ENCODE results near the gene PA2G4. TPM values are rescaled to one million over a fixed set of nuclear protein-coding genes. Genes with fewer than 3 reads are reported as not detected.

Gene PA2G4
- total RNA-seq, 1 donor from 2014 or later, result 130 TPM

DNA sequence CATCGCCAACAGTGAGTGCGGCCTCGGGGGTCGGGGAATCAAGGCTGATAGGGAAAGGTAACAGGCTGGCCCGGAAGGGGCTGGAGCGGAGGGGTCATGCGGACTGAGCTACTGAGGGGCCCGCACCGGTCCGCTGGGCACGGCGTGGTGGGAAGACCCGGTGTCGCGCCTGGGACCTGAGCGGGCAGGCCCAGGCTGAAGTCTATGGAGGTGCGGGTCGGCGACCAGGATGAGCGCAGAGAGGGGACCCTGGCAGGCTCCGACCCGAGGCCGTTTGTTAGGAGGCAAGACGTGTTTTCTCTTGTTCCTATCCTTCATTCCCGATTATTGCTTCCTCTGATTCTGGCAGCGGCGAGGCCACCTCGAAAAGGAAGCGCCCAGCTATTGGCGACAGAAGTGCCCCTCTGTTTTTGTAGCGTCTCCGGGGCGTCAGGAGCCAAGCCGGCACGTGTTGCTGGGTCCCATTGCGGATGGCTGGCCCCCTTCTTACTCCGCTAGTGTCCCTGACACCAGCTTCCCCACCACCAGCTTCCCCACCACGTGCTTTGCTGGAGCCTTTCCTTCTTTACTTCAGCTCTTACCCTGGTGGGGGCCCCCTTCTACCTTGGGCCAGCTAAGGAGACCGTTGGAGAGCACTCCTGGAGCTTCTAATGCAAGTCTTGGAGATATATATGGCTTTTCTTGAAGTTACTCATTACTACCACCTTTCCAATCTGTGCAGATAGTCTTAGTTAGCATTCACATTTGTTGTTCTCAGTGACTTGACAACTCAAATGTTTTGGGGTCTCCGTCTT lies 653 bp downstream of the PA2G4 start:
- Mint-ChIP-seq H3K27me3 (ENCODE audit: low read depth, unreplicated experiment) (no peaks in the 10 kb centered on the region), H3K27ac (ENCODE audit: unreplicated experiment) (peak overlapping the region; percentile 95), H3K4me1 (ENCODE audit: low read depth, unreplicated experiment) (peaks cover 12% of the 10 kb centered on the region), H3K4me3 (ENCODE audit: unreplicated experiment) (peak overlapping the region; percentile 99), H3K9me3 (ENCODE audit: unreplicated experiment) (no peaks in the 10 kb centered on the region), H3K36me3 (ENCODE audit: low read depth, unreplicated experiment) (peaks cover 10% of the 10 kb centered on the region)
- H3K27me3 ChIP-seq (ENCODE audit: insufficient read depth, low read length), result no peaks in the 10 kb centered on the region
- no peaks in the 10 kb centered on the region for H3K4me1 ChIP-seq (ENCODE audit: insufficient read depth, low read length)
- FAIRE-seq (no peak), DNase-seq (ENCODE audit: low read depth) (no peak)
- H3K4me3 ChIP-seq (ENCODE audit: insufficient read depth, low read depth, low read length), result peak overlapping the region; percentile 90
- peaks cover 18% of the 10 kb centered on the region for H3K36me3 ChIP-seq (ENCODE audit: insufficient read depth, low read length)
- H3K27ac ChIP-seq (ENCODE audit: low read depth, low read length), result peak overlapping the region; percentile 85
- peaks cover 43% of the 10 kb centered on the region for H3K79me2 ChIP-seq (ENCODE audit: insufficient read depth, low read length)
- peak overlapping the region; percentile 99 for H3K9ac ChIP-seq (ENCODE audit: low read length)
- TF ChIP-seq, protein P1, sequence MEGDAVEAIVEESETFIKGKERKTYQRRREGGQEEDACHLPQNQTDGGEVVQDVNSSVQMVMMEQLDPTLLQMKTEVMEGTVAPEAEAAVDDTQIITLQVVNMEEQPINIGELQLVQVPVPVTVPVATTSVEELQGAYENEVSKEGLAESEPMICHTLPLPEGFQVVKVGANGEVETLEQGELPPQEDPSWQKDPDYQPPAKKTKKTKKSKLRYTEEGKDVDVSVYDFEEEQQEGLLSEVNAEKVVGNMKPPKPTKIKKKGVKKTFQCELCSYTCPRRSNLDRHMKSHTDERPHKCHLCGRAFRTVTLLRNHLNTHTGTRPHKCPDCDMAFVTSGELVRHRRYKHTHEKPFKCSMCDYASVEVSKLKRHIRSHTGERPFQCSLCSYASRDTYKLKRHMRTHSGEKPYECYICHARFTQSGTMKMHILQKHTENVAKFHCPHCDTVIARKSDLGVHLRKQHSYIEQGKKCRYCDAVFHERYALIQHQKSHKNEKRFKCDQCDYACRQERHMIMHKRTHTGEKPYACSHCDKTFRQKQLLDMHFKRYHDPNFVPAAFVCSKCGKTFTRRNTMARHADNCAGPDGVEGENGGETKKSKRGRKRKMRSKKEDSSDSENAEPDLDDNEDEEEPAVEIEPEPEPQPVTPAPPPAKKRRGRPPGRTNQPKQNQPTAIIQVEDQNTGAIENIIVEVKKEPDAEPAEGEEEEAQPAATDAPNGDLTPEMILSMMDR (IDR thresholded peaks at IDR 0.05; ENCODE audit: insufficient read depth, low read depth, low read length), result no peak
- TF ChIP-seq EZH2 (IDR thresholded peaks at IDR 0.05; ENCODE audit: insufficient read depth, low read length), result no peak
- peak overlapping the region; percentile 92 for H2AFZ ChIP-seq (ENCODE audit: low read depth, low read length)
- H4K20me1 ChIP-seq (ENCODE audit: insufficient read depth, low read length), result peaks cover 20% of the 10 kb centered on the region
- peak overlapping the region; percentile 88 for H3K4me2 ChIP-seq (ENCODE audit: low read length)
- H3K9me3 ChIP-seq (ENCODE audit: insufficient read depth, low read depth, low read length), result no peaks in the 10 kb centered on the region

- H3K4me1 Mint-ChIP-seq (ENCODE audit: low read depth, unreplicated experiment), result peaks cover 12% of the 10 kb centered on the region
- FAIRE-seq, result no peak
These were observed 1.2 kb downstream of the PA2G4 start for GRCh38 chr12:56105609-56105902.

More at GRCh38 chr12:56105609-56105902, 1.2 kb downstream of the PA2G4 start:
- Histone ChIP-seq H3K79me2 (ENCODE audit: insufficient read depth, low read length) (peaks cover 43% of the 10 kb centered on the region), H2AFZ (ENCODE audit: low read depth, low read length) (no peak overlapping the region), H3K4me1 (ENCODE audit: insufficient read depth, low read length) (no peaks in the 10 kb centered on the region), H3K27ac (ENCODE audit: low read depth, low read length) (no peak overlapping the region), H3K27me3 (ENCODE audit: insufficient read depth, low read length) (no peaks in the 10 kb centered on the region), H3K4me3 (ENCODE audit: insufficient read depth, low read depth, low read length) (peak overlapping the region; percentile 90), H3K4me2 (ENCODE audit: low read length) (peak overlapping the region; percentile 88), H4K20me1 (ENCODE audit: insufficient read depth, low read length) (peaks cover 20% of the 10 kb centered on the region), H3K9me3 (ENCODE audit: insufficient read depth, low read depth, low read length) (no peaks in the 10 kb centered on the region), H3K36me3 (ENCODE audit: insufficient read depth, low read length) (peaks cover 21% of the 10 kb centered on the region), H3K9ac (ENCODE audit: low read length) (peak overlapping the region; percentile 99)
- TF ChIP-seq, protein P1 (IDR thresholded peaks at IDR 0.05; ENCODE audit: insufficient read depth, low read depth, low read length), result no peak
- TF ChIP-seq EZH2 (IDR thresholded peaks at IDR 0.05; ENCODE audit: insufficient read depth, low read length), result no peak
- H3K27me3 Mint-ChIP-seq (ENCODE audit: low read depth, unreplicated experiment), result no peaks in the 10 kb centered on the region
- H3K9me3 Mint-ChIP-seq (ENCODE audit: unreplicated experiment), result no peaks in the 10 kb centered on the region
- H3K36me3 Mint-ChIP-seq (ENCODE audit: low read depth, unreplicated experiment), result peaks cover 15% of the 10 kb centered on the region
- H3K27ac Mint-ChIP-seq (ENCODE audit: unreplicated experiment), result peak overlapping the region; percentile 95
- no peak for DNase-seq (ENCODE audit: low read depth)
- peak overlapping the region; percentile 99 for H3K4me3 Mint-ChIP-seq (ENCODE audit: unreplicated experiment)
